Measurements from ENCODE around the gene MBOAT1.

DNA sequence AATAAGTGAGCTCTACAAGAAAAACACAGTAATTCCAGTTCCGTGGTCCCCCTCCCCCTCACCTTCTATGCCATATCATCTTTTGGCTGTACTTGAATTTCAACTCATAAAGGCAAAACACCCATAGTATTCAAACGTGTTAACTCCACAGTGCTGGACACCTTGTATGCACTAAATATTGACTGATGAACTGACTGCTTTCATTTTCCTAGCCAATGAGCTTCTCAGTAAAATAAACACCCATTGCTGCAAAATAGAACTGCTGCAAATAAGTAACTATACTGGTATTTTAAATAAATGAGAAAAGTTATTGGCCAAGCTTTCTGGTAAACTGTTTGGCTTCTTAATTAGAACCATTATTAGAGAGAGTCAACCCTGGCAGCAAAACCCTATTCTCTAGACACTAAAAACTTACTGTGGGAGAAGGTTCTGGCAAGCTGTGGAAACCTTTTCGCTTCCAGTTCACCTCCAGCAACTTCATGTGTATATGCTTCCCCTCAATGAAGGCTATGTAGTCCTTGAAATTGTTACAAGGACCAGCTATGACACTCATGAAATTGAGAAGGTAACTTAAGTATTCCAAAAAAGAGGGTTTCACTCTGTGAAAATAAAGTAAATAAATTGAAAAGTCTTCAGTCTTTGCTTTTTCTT lies 86.0 kb downstream of the MBOAT1 start:
- TF ChIP-seq, protein P1, sequence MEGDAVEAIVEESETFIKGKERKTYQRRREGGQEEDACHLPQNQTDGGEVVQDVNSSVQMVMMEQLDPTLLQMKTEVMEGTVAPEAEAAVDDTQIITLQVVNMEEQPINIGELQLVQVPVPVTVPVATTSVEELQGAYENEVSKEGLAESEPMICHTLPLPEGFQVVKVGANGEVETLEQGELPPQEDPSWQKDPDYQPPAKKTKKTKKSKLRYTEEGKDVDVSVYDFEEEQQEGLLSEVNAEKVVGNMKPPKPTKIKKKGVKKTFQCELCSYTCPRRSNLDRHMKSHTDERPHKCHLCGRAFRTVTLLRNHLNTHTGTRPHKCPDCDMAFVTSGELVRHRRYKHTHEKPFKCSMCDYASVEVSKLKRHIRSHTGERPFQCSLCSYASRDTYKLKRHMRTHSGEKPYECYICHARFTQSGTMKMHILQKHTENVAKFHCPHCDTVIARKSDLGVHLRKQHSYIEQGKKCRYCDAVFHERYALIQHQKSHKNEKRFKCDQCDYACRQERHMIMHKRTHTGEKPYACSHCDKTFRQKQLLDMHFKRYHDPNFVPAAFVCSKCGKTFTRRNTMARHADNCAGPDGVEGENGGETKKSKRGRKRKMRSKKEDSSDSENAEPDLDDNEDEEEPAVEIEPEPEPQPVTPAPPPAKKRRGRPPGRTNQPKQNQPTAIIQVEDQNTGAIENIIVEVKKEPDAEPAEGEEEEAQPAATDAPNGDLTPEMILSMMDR (IDR thresholded peaks at IDR 0.05), result no peak
- no peak for TF ChIP-seq ZFX (IDR thresholded peaks at IDR 0.05; ENCODE audit: borderline replicate concordance)

Measured in 22Rv1 (cell line).